Stimulated activated CD8-positive, alpha-beta memory T cell treated with anti-CD3 and anti-CD28 coated beads, Interleukin-15, amount 100 ng/mL, for 4 hours (primary cell): Measurements from ENCODE around the gene SFT2D3.

ENCODE experiments used
- DNase-seq, 2 donors: peaks; one replicate each; pipeline ENCODE4 v3.0.0-alpha.2; 2020; ENCODE audit warnings: low read depth in 2 of 2

Gene SFT2D3

GRCh38 chr2:127681288-127681804 is 20.0 kb upstream of the SFT2D3 start:
- DNase-seq, result no peak

GRCh38 chr2:127681976-127682857 is 19.1 kb upstream of the SFT2D3 start:
- DNase-seq, result no peak

- DNase-seq, result no peak
Observed at GRCh38 chr2:127683056-127683455, 18.2 kb upstream of the SFT2D3 start.

GRCh38 chr2:127683757-127684156 is 17.5 kb upstream of the SFT2D3 start:
- DNase-seq, result no peak

- DNase-seq, result no peak
Observed at GRCh38 chr2:127685410-127686080, 15.8 kb upstream of the SFT2D3 start.

- DNase-seq, result no peak
Observed at GRCh38 chr2:127688405-127688804, 12.9 kb upstream of the SFT2D3 start.

- no peak for DNase-seq
Observed at GRCh38 chr2:127690696-127691095, 10.6 kb upstream of the SFT2D3 start.

- no peak for DNase-seq
Observed at GRCh38 chr2:127694986-127695385, 6.3 kb upstream of the SFT2D3 start.

GRCh38 chr2:127695491-127696472 is 5.5 kb upstream of the SFT2D3 start:
- peak in 1 of 2 donors; percentile 36 for DNase-seq

GRCh38 chr2:127697482-127698180 is 3.7 kb upstream of the SFT2D3 start:
- DNase-seq, result no peak

GRCh38 chr2:127698553-127699355 is 2.5 kb upstream of the SFT2D3 start:
- DNase-seq, result no peak

- no peak for DNase-seq
Observed at GRCh38 chr2:127700527-127701192, 637 bp upstream of the SFT2D3 start.

GRCh38 chr2:127701651-127702394 is 526 bp downstream of the SFT2D3 start:
- peak; percentile 55 to 68 for DNase-seq

GRCh38 chr2:127702395-127703009 is 1.2 kb downstream of the SFT2D3 start:
- DNase-seq, result no peak

- DNase-seq, result no peak
Observed at GRCh38 chr2:127703282-127703681, 2.0 kb downstream of the SFT2D3 start.

- no peak for DNase-seq
Observed at GRCh38 chr2:127704641-127705390, 3.5 kb downstream of the SFT2D3 start.

- DNase-seq, result no peak
Observed at GRCh38 chr2:127705391-127706065, 4.2 kb downstream of the SFT2D3 start.
